NCI-H146 (cell line): Measurements from ENCODE around the gene NNMT.

Experiments used
- DNase-seq: peaks from one replicate; lab custom pipeline; 2025; lab: John Stamatoyannopoulos, UW

NNMT gene

DNA sequence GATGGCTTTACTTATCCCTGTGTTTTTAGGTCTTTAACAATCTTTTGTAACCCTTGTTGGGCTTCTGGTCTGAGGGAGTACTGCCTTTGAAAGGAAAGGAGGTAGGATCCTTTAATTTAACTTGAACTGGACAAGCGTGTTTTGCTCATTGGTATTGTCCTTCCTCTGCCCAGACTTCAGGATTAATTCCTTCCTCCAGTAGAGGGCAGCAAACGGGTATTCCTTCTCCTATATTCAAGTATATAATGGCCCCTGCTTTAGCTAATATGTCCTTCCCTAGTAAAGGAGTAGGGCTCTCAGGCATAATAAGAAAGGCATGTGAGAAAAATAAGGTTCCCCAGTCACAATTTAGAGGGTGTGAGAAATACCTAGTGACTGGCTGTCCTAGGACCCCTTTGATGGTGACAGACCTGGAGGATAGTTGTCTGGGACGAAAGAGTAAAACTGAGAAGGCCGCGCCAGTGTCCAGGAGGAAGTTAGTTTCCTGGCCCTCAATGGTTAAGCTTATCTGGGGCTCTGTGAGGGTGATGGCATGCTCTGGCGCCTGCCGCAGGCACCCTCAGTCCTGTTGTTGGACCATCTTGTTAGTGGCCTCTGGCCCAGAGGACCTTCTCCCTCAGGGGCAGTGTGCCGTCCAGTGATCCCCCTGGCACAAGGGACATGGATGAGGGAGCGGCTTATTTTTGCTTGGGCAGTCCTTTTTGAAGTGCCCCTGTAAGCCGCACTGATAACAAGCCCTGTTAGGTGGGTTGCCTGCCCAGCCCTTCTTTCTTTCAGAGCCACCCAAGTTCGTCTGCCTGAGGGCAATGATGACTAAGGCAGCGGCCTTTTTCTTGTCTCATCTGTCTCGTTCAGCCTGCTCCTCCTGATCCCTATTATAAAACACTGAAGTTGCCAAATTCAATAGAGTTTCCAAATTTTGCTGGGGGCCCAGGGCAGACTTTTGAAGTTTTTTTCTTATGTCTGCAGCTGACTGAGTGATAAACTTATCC lies 52.3 kb downstream of the NNMT start:
- peak; percentile 55 for DNase-seq

DNA sequence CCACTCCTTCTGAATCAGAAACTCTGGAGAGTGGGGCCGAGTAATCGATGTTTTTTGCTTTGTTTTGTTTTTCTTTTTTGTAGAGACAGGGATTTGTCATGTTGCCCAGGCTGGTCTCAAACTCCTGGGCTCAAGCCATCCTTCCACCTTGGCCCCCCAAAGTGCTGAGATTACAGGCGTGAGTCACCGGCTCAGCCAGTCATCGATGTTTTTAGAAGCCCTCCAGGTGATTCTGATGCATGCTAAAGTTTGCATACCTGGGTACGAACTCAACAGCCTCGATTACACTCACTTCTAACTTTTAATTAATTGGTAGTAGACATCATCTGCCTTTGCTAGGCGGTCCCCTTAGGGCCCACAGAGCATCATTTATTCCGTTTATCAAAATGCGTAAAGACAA lies 53.8 kb downstream of the NNMT start:
- DNase-seq, result no peak

DNA sequence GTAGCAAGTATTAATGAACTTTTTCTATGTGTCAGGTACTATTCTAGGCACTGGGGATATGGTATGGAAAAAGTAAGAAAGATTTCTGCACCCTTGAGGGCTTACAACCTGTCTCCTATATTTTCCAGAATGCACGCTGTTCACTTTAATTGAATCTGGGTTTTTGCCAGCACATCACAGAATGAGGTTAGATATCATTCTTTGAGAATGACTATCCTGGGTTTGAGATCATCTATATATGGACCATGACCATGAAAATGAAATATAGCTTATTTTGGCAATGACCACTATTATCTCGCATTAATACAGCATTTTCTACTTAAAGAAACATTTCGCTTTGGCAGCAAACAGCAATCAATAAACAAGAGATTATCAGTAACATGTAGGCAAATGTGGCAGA lies 57.2 kb downstream of the NNMT start:
- no peak for DNase-seq

DNA sequence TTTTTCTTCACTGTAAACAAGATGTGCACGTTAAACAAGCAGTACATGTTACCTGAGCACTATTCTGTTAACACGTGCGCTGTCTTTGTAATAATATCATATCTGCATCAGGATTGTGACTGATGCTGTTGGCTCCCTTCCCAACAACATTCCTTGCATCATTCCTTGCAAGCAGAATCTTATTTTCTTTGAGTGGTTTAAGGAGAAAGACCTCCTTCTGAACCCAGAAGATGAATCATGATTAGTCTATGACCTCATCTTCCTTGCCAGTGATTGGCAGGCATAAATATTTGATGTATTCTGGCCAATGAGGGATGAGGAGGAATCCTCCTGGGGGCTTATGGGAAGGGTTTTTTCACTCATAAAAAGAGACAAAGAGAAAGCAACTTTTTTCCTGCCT lies 57.9 kb downstream of the NNMT start:
- DNase-seq, result no peak

- DNase-seq, result no peak
These were observed 62.5 kb downstream of the NNMT start for GRCh38 chr11:114358716-114359115.

DNA sequence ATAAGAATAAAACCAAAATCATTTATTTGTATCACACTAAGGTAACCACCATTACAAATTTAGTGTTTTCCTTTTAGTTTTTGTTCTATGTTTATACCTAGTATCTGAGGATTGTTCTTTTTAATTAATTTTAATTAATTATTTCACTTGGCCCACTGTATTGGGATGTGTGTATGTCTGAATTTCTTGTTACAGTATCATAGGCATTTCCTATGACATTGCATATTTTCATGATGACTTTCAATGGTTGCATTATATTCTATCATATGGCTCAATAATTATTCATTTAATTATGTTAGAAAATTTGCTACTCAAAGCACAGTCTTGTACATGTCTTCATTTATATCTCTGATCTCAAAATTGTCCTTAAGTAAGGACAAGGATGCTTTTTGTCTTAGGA lies 63.1 kb downstream of the NNMT start:
- DNase-seq, result no peak

DNA sequence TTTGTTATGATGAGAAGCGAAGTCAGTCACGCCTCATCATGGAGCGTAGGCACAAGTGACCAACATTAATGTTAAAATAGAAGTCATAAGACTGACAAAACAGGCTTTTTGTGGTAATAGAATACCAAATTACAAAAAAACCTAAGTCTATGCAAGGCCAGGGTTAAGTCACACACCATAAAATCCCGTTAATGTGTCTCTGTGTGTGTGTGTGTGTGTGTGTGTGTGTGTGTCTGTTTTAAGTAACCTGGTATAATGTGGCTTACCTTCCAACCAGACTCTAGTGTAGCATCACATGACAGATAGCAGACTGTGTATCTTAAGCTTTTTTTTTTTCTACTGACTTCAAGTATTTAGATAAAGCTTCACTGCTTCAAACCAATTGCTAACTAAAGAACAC lies 66.1 kb downstream of the NNMT start:
- no peak for DNase-seq

DNA sequence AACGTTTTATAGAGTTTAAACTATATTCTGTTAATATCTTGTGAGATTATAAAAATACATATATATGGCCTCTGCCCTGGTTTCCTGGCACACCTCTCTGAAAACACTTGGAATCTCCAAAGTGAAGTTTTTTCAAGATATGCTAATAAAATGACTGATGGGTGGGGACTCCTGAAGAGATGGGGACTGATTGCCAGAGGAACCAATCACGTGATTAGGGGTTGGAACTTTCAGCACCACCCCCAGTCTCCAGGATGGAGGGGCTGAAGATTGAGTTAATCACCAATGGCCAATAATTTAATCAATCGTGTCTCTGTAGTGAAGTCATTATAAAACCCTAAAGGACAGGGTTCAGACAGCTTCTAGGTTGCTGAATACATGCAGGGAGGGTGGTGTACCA lies 66.8 kb downstream of the NNMT start:
- no peak for DNase-seq
